Stimulated activated CD4-positive, alpha-beta T cell treated with anti-CD3 and anti-CD28 coated beads, Interleukin-1b, Interleukin-23, amount 100 ng/mL, for 24 hours (primary cell): ENCODE results near the gene STK16.
A peak's percentile ranks its signal among the peaks of the same experiment; 100 is the strongest.
"Not testable (repeated sequence)": the region's sequence is repeated elsewhere in the genome, so short reads cannot be mapped to it uniquely, and the experiment has no call there.

Source experiments
- DNase-seq, 4 experiments: peaks; one replicate each; pipeline ENCODE4 v3.0.0-alpha.2; 2020; ENCODE audit warnings: low read depth in 4 of 4, low spot score in 1 of 4

STK16 gene

DNA sequence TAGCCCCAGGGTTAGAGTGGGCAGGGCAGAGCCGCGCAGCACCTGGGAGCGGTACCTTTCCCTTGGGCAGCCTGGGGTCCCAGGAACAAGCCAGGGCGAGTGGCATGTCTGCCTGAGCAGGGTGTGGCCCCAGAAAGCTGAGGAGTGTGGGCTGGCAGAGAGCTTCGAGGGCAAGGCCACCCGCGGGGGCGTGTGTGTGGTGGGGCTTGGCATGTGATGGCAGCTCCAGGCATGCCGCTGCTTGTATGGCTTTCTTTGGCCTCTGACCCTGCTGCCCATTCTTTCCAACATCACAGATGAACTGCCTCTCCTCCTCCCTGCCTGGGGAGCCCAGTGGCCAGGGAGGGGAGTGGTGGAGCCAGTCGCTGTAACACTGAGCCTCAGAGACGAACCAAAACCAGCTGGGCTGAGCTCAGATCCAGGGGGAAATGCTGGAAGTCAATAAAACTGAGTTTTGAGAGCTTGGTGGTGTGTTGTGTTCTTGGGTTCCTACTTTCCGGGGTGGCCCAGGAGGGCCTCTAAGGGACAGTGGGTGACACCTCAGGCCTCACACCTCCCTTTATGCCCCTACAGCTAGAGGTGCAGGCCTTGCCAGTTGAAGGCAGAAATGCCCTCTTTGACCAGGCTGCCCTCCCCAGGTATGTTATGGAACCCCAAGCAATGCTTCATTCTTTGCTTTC, 41.3 kb downstream of the STK16 start:
- no peak for DNase-seq

DNA sequence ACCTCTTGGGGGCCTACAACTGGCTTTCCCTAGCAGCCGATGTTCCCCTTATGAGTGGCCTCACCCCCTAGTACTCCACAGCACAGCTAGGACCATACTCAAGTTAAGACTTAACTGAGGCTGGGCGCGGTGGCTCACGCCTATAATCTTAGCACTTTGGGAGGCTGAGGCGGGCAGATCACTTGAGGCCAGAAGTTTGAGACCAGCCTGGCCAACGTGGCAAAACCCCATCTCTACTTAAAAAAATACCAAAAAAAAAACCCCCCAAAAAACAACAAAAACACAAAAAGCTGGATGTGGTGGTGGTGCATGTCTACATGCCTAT, 41.8 kb downstream of the STK16 start:
- DNase-seq = not testable (repeated sequence)

DNA sequence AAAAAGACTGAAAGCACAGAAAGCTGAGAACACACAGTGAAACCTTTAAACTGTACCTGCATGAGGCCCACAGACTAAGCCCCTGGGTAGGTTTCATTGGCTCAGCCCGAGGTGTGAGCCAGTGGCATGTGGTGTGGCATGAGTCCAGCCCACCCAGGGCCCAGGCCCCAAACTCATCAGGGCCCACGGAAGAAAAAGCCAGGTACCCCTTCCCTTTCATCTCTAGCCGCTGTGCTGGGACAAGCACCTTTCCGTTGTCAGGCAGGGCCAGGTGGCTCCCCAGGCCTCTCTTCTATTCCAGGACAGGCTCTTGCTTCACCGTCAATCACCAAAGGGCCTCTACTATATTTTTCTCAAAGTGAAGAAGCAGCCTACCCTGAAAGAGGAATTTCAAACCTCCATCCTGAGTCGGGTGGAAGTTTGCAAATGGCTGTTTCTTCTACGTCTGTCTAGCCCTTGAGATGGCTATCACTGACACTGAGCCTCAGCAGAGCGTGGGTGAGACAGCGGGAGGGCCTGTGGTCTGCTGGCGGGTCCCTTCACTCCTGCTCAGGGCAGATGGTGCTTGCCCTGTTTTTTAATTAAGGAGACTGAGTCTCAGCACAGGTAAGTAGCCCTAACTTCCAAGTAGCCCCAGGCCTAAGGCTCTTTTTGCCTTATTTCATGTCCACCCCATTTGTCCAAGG, 42.4 kb downstream of the STK16 start:
- no peak for DNase-seq

DNA sequence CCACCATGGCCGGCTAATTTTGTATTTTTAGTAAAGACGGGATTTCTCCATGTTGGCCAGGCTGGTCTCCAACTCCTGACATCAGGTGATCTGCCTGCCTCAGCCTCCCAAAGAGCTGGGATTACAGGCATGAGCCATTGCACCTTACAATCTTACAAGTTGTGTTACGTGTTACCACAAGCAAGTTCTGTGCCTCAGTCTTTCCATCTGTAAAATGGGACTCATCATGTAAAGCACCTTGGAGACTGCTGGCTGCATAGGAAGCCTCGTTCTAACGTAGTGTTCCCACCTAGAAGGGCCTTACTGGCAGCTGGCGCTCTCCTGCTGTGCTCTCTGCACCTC, 43.9 kb downstream of the STK16 start:
- no peak for DNase-seq

DNA sequence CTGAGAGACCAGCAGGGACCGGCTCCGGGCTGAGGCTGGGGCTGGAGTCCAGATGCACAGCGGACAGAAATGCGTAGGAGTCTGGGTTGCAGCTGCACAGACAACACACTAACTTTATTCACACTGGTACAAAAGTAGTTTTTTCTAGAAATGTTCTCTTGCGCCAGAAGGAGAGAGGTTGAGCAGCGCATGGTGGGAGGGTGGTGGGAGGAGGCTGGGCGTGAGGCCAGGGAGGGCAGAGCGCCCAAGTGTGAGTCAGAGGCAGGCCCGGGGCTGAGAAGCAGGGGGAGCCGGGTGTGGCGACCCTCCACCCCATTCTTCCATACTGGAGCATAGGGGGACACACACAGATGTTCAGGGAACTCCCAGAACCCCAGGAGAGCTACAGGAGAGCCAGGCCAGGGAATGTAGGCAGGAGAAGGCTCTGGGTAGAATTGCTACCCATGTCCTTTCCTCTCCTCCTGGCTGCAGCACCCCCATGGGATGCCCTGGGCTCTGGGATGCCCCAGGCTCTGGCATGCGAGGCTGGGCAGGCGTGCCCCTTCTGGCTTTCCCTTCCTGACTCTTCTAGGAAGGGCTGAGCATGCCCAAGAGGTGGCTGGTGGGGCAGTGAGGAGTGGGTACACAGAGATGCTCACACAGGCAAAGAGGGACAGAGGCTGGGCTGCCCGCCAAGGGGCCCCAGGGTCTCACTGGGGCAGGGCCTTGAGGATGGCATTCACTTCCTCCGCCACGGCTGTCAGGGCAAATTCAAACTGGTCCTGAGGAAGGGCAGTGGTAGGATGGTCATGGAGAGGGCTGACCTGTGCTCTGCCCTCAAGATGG, 44.5 kb downstream of the STK16 start:
- no peak for DNase-seq

DNA sequence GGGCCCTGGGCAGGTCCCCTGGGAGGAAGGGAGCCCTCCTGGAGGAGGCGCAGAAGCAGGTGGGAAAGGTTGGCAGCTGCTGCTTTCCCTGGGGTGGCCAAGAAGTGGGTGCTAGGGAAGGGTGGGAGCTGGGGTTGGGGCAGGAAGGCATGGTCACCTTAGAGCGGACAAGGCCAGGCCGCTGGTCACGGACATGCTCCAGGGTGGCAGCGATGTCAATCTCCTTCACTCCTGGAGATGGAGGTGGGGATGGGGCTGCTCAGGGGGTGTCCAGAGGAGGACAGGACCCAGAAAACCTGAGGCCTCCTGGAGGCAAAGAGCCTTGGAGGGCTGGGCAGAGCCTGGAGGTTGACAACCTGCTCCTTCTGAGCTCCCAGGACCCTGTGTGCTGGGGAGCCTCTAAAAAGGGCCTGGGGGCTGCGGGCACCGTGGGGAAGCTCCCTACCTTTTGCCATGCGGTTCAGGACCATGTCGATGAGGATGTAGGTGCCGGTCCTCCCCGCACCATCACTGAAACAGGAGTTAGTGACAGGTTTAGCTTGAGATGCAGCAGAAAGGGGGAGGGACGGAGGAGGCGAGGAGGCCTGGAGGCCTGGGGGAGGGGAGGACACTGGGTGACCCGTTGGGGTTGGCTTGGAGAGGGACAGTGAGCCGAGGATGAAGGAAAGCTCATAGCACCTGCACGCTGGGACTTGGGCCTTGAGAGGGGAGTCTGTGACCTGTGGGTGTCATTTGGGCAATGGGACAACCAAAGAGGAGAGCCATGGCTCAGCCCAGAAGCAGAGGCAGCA, 45.3 kb downstream of the STK16 start:
- DNase-seq = no peak

DNA sequence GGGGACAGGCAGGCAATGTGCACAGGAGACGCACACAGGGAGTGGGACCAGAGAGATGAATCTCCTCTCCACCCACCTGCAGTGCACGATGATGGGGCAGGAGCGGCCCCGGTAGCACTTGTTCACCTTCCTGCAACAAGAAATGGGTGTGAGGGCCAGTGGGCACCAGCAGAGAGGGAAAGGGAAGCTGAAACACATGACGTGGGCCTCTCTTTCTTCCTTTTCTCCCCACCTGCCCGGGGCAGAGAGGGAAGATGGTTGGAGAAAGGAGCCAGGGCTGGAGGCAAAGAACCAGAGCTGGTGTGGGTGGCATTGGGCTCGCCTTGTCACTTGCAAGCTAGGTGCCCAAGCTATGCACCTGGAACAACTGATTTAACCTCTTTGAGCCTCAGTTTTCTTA, 46.1 kb downstream of the STK16 start:
- no peak for DNase-seq

DNA sequence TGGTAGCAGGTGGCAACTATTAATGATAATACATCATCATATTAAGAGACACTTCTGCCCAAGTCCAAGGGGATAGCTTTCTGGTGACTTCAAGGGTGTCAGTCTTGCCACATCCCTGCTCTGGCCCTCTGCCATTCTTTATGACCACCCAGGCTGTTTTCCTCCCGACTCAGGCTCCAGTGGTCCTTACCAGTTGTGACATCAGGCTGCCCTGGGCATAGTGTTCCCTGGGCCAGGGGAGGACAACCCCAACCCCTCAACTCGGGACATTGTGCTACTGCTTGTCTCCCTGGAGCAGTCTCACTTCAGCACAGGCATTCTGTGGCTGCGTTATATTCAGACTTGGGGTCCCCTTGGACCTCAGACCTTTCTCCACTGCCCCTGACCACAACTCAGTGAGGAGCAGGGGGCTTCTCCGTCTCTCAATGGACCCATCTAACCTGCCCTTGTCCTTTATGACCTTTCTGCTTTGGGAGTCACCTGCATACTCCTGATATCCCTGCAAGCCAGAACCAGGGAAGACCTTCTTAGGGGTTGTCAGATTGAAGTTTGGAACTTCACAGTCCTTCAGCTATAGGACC, 46.7 kb downstream of the STK16 start:
- DNase-seq = no peak

DNA sequence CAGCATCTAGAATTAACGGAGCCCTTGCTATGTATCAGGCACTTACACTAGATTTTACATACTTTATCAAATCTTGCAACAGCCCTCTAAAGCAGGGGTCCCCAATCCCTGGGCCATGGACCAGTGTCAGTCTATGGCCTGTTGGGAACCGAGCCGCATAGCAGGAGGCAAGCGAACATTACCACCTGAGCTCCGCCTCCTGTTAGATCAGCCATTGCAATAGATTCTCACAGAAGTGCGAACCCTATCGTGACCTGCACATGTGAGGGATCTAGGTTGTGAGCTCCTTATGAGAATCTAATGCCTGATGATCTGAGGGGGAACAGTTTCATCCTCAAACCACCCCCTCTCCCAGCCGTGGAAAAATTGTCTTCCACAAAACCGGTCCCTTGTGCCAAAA, 47.3 kb downstream of the STK16 start:
- no peak for DNase-seq

DNA sequence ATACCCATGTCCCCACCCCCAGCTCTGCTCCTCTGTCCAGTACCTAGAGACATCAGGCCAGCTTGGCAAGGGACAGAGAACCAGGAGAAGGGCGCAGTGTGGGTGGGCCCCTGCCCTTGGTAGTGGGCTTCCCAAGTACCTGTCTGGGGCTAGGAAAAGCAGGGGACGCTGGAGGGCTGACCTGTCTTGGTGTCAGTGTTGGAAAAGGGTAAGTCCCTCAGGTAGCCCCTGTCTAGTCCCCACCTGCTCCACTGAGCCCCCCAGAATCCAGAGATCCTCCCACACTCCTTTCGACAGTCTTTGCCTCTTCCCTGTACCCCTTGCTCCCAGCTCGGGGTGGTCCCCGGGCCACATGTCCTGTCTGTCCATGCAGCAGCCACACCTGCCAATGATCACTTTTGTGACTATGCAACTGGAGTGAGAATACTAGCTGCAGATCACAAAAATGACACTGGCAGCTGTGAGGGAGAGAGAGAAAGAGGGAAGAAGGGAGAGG, 48.5 kb downstream of the STK16 start:
- DNase-seq = no peak

DNA sequence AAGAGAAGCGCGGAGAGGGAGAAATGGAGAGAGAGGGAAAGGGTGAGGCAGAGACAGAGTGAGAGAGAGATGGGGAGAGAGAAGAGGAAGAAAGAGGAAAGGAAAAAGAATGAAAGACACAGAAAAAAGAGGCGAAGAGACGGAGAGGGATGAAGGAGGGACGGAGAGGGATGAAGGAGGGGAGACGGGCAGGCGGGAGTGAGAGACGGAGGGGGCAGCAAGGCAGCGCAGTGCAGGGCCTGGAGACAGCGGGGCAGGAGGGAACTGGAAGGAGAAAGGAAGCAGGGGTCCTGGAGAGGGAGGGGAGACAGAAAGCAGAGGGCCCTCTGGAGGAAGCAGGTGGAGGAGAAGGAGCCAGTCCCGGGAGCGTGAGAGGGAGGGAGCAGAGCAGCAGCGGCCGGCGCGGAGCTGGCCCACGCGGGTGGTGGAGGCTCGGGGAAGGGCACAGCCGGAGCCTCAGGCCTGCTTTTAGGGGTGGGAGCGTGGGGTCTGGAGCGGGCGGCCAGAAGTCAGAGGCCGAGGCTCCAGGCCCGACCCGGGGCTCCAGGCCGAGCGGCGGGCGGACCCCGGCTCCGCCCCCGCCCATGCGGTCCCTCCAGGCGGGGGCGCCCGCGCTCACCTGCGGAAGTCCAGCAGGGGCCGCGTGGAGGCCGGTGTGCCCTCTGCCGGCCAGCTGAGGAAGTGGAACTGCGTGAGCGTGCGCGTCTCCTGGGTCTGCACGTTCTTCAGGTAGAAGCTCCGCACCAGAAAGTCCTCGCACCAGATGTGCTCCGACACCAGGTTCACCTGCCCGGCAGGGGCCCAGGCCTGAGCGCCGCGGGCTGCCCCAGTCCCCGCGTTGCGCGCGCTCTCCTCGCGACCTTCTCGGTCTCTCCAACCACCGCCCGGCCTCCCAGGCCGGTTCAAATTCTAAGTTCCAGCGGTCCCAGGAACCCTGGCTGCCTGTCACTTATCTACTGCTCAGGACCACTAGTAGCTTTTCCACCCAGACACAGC, 49.4 kb downstream of the STK16 start:
- DNase-seq = peak; percentile 70 to 82 (median 80)

DNA sequence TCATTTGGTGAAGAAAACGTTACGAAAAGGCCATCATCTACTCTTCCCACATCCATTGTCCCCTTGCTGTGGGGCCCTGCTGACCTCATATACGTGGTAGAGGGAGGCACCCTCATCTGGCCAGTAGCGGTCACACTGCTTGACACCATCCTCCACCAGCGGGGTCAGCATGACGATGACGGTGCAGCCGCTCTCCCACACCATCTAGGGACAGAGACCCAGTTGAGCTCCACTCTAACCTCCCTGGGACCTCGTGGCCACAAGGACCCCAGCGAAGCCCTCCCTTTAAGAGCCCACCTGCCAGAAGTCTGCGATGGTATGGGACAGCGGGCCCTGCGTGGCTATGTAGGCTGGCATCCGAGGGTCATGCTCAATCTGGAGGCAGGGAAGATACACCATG, 50.9 kb downstream of the STK16 start:
- DNase-seq = no peak

DNA sequence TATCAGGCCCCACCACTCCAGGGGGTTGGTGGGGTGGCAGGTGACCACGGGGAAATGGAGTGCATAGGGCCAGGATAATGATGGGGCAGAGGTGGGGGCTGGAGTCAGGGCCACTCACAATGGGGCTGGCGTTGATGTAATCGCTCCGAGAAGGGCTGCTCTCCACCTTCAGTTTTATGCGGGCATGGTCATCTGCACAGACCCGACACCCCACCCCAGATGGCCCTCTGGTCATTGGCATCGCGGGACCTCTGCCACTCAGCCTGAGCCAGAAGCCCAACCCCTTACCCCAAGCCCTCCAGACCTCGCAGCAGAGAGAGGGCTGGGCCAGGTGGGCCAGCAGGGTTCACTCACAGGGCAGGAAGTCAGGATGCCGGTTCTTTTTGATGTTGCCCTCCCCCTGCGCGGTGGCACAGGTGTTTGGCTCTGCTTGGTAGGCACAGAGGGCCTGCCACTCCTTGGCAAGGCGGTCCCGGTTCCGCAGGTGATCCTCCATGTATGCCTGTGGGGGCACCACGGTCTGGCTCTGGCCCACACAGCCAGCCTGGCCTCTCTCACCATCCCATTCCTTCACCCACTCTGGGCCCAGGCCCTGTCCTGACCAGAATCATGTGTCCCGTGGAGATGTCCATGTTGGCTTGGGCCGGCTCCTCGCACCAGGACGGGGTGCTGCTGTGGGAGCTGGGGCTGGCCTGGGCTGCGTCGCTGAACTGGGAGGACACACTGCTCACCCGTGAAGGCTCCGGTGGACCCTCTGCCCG, 51.5 kb downstream of the STK16 start:
- no peak for DNase-seq

DNA sequence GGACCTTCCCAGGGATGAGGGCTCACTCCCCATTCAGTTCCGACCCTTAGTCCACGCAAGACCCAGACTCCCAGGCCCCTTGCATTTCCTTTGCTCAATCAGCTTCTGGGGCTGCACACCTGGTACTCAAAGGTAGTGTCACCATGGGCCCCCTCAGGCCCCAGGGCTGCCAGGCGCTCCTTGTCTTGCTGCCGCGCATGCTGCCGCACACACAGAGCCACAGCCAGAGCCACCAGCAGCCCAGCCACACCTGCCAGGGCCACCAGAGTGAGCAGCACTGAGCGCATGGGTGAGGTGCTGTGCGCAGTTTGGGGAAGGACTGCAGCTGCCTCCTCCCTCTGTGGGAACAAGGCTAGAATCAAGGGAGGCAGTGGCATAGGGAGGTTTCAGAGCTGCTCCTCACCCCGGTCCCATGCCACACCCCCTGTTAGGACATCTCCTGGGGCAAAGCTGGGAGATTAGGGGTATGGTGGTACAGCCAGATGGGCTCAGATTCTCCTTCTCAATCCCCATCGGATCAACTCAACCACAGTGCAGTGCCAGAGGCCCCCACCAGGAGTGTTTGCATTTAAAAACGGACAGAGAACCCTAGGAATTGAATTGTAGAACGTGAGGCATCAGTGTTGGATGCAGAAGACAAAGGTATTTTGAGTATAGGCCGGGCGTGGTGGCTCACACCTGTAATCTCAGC, 52.6 kb downstream of the STK16 start:
- no peak for DNase-seq

DNA sequence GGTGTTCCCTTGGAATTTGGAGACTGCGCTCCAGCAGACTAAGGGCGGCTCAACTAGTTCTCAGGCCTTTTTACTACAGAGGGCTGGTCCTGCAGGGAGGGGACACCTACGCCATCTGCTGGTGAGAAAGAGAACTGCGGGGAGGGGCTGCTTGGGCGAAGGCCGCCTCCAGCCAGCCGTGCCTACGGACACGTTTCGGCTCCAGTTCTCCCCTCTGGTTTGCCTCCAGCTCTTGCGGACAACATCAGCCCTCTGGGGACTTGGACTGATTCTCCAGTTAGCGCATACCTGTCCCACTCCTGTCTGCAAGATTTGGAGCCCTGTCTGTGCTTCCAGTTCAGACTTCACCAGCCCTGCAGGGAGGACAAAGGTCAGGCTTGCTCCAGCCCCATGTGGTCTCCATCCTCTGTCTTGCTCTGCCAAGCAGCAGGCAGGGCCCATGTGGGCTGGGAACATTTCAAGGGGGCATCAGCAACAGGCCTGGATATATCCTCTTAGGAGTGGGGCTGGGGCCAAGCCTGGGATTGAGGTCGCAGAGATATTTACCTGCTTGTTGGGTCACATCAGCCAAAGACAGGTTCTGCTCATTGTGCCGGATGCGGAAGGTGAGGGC, 53.6 kb downstream of the STK16 start:
- DNase-seq = peak; percentile 76 to 93 (median 84)

DNA sequence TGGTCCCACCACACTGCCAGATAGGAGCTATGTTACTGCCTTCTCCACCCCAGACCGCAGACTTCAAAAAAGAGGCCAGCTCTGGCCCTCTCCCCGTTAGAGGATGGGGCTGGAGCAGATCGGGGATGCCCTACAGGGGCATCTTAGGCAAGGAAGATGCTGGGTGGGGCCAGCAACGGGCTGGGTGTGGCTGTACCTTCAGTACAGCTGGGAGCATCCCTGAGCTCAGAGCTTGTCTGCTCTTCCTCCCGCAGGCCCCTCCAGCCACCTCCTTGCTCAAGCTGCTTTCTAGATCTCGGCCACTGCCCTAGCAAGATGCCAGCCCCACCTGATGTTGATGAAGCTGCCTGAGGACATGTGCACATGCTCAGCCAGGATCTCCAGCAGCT, 54.1 kb downstream of the STK16 start:
- no peak for DNase-seq
